Keratinocyte (primary cell): ENCODE measurements around the gene DIRAS3. TPM values are rescaled to one million over a fixed set of nuclear protein-coding genes. Genes with fewer than 3 reads are reported as not detected.
"Not testable (repeated sequence)": the region's sequence is repeated elsewhere in the genome, so short reads cannot be mapped to it uniquely, and the experiment has no call there.

ENCODE experiments used
- DNase-seq: peaks from one replicate; pipeline ENCODE4 v3.0.0-alpha.2; 2011; ENCODE audit warnings: low read depth, missing footprints, low spot score
- FAIRE-seq: peaks from 2 replicates; lab custom pipeline; 2011; peaks lifted over from hg19 to GRCh38; lab: Jason Lieb, UNC
- H2AFZ ChIP-seq: 2 replicates; pipeline ENCODE4 v1.6.0; 2012; ENCODE audit warnings: low read length, control low read depth, inconsistent platforms; ENCODE audit not compliant: control insufficient read depth
- H3K27ac ChIP-seq: 2 replicates; pipeline ENCODE4 v1.5.1; 2011; ENCODE audit warnings: low read length; ENCODE audit not compliant: control insufficient read depth, insufficient read depth
- H3K27me3 ChIP-seq: 3 replicates; pipeline ENCODE4 v1.6.0; 2011; ENCODE audit warnings: low read length; ENCODE audit not compliant: control insufficient read depth, insufficient read depth; ENCODE audit errors: extremely low read depth
- H3K36me3 ChIP-seq, 2 experiments: 2 replicates in 1 of 2; 3 replicates in 1 of 2; pipeline ENCODE4 v1.5.1; 2011; ENCODE audit warnings: low read length in 2 of 2, mild to moderate bottlenecking in 1 of 2; ENCODE audit not compliant: control insufficient read depth in 2 of 2, insufficient read depth in 2 of 2; ENCODE audit errors: extremely low read depth in 1 of 2
- H3K4me1 ChIP-seq: 3 replicates; pipeline ENCODE4 v1.5.1; 2011; ENCODE audit warnings: low read length; ENCODE audit not compliant: control insufficient read depth, insufficient read depth; ENCODE audit errors: extremely low read depth
- H3K4me2 ChIP-seq: 3 replicates; pipeline ENCODE4 v1.6.0; 2011; ENCODE audit warnings: low read depth, low read length; ENCODE audit not compliant: control insufficient read depth, insufficient read depth; ENCODE audit errors: extremely low read depth
- H3K4me3 ChIP-seq, 3 experiments: fragments of 200-600 bp in 1 of 3; sonication (generic) in 1 of 3; 2 replicates in 2 of 3; 3 replicates in 1 of 3; pipeline ENCODE4 v1.5.1; 2011 to 2016; ENCODE audit warnings: low read length in 3 of 3, mild to moderate bottlenecking in 3 of 3, control low read depth in 2 of 3, inconsistent platforms in 1 of 3, low read depth in 1 of 3, mixed read lengths in 1 of 3, mixed run types in 1 of 3, moderate library complexity in 1 of 3; ENCODE audit not compliant: control insufficient read depth in 2 of 3, insufficient read depth in 2 of 3; ENCODE audit errors: extremely low read depth in 1 of 3
- H3K79me2 ChIP-seq: 2 replicates; pipeline ENCODE4 v1.6.0; 2012; ENCODE audit warnings: low read length; ENCODE audit not compliant: control insufficient read depth, insufficient read depth
- H3K9ac ChIP-seq: 3 replicates; pipeline ENCODE4 v1.6.0; 2011; ENCODE audit warnings: low read length; ENCODE audit not compliant: control insufficient read depth, insufficient read depth; ENCODE audit errors: extremely low read depth
- H3K9me1 ChIP-seq: 3 replicates; pipeline ENCODE4 v1.6.0; 2011; ENCODE audit warnings: low read length; ENCODE audit not compliant: control insufficient read depth, insufficient read depth; ENCODE audit errors: extremely low read depth
- H3K9me3 ChIP-seq: 2 replicates; pipeline ENCODE4 v1.5.1; 2012; ENCODE audit warnings: low read depth, low read length; ENCODE audit not compliant: control insufficient read depth
- H4K20me1 ChIP-seq: 3 replicates; pipeline ENCODE4 v1.6.0; 2011; ENCODE audit warnings: low read length; ENCODE audit not compliant: control insufficient read depth, insufficient read depth; ENCODE audit errors: extremely low read depth
- CTCF ChIP-seq, 3 experiments: IDR thresholded peaks in 1 of 3; conservative IDR thresholded peaks in 1 of 3; optimal IDR thresholded peaks in 1 of 3; 2 replicates in 2 of 3; 3 replicates in 1 of 3; pipeline versions ENCODE3 to v1.5.1; 2011; ENCODE audit warnings: low read length in 3 of 3, mild to moderate bottlenecking in 3 of 3, moderate library complexity in 2 of 3, control low read depth in 1 of 3, inconsistent platforms in 1 of 3; ENCODE audit not compliant: insufficient read depth in 2 of 3; ENCODE audit errors: extremely low read depth in 1 of 3
- EZH2 ChIP-seq: IDR thresholded peaks from one replicate; pipeline ENCODE4 v1.6.1; 2012; ENCODE audit warnings: inconsistent platforms, mild to moderate bottlenecking, low read length, moderate library complexity
- dilution Hi-C: fragments of 300-500 bp; cut with MboI; formaldehyde crosslinking; loops from one replicate; pipeline ENCODE4 v1.7.0; 2020; ENCODE audit warnings: low sequenced_read_pairs; ENCODE audit not compliant: extremely low pct_ligation_motif_present
- polyA plus RNA-seq, 5 experiments: library from polyadenylated mRNA; depleted of rRNA in 3 of 5; stranded (reverse) in 3 of 5; stranded (forward) in 1 of 5; unstranded in 1 of 5; fragments of >200 nt; gene quantifications; 1 replicate in 1 of 5; 2 replicates in 3 of 5; 3 replicates in 1 of 5; pipeline versions ENCODE4 v1.2.1 to v1.2.3, GENCODE V29; 2011 to 2012; ENCODE audit warnings: missing spikeins in 2 of 5, low read depth in 1 of 5, low replicate concordance in 1 of 5

DIRAS3 gene
- polyA plus RNA-seq, 1 donor (not counting 4 experiments of a cell fraction or from before 2014, with no cell fraction given): 0.20 TPM

- DNase-seq: no peak
These were observed 39.9 kb downstream of the DIRAS3 start for GRCh38 chr1:68010543-68010942.

GRCh38 chr1:68010090-68010489 is 40.3 kb downstream of the DIRAS3 start:
- Histone ChIP-seq H3K27ac (no peak overlapping the region), H2AFZ (no peak overlapping the region), H3K9me1 (no peaks in the 10 kb centered on the region), H3K9me3 (no peaks in the 10 kb centered on the region), H3K36me3 (no peaks in the 10 kb centered on the region), H4K20me1 (no peaks in the 10 kb centered on the region), H3K4me3 (no peak overlapping the region), H3K9ac (no peak overlapping the region), H3K4me2 (no peak overlapping the region), H3K27me3 (no peaks in the 10 kb centered on the region), H3K4me1 (peaks cover 18% of the 10 kb centered on the region), H3K79me2 (no peaks in the 10 kb centered on the region)
- dilution Hi-C loops: no loop called here
- FAIRE-seq: peak; percentile 23
- DNase-seq: no peak
- TF ChIP-seq EZH2 (no peak), CTCF (optimal IDR thresholded peaks at IDR 0.05 in 1 of 3, IDR thresholded peaks at IDR 0.05 in 1 of 3, conservative IDR thresholded peaks at IDR 0.05 in 1 of 3; ENCODE audit: extremely low read depth in 1 of 3, insufficient read depth in 2 of 3, low read length in 3 of 3) (peak in 2 of 3 experiments; percentile 19 to 21)

More at GRCh38 chr1:68010543-68010942, 39.9 kb downstream of the DIRAS3 start:
- FAIRE-seq: peak; percentile 53
- Histone ChIP-seq H3K9me3 (no peaks in the 10 kb centered on the region), H3K79me2 (no peaks in the 10 kb centered on the region), H3K27me3 (no peaks in the 10 kb centered on the region), H3K9ac (no peak overlapping the region), H3K36me3 (no peaks in the 10 kb centered on the region), H2AFZ (peak overlapping the region; percentile 4), H3K4me2 (no peak overlapping the region), H3K4me3 (no peak overlapping the region), H3K9me1 (no peaks in the 10 kb centered on the region), H4K20me1 (no peaks in the 10 kb centered on the region), H3K4me1 (peaks cover 18% of the 10 kb centered on the region), H3K27ac (no peak overlapping the region)
- TF ChIP-seq EZH2: no peak
- TF ChIP-seq CTCF (optimal IDR thresholded peaks at IDR 0.05 in 1 of 3, IDR thresholded peaks at IDR 0.05 in 1 of 3, conservative IDR thresholded peaks at IDR 0.05 in 1 of 3; ENCODE audit: extremely low read depth in 1 of 3, insufficient read depth in 2 of 3, low read length in 3 of 3): no peak
- dilution Hi-C loops: no loop called here

GRCh38 chr1:68003626-68004025 is 46.8 kb downstream of the DIRAS3 start:
- H4K20me1 ChIP-seq, FAIRE-seq, H3K79me2 ChIP-seq, H3K4me3 ChIP-seq, DNase-seq, H3K9me3 ChIP-seq, H3K4me1 ChIP-seq, H3K36me3 ChIP-seq, H3K4me2 ChIP-seq, H3K27me3 ChIP-seq, H3K9ac ChIP-seq, H3K27ac ChIP-seq, H2AFZ ChIP-seq, dilution Hi-C loops, H3K9me1 ChIP-seq: not testable (repeated sequence)
